ENCODE data around the gene DNMBP. TPM values are rescaled to one million over a fixed set of nuclear protein-coding genes. Genes with fewer than 3 reads are reported as not detected.
A peak's percentile ranks its signal among the peaks of the same experiment; 100 is the strongest.

DNMBP gene
- polyA plus RNA-seq, 2 of the 4 experiments (the other 2 are of a cell fraction) = 13.7 to 20.3 TPM

GRCh38 chr10:99850021-99850766, 159.6 kb downstream of the DNMBP start:
- ChIA-PET POLR2A (no interaction called here), CTCF (interaction anchor here (0.6 to 12.5 kb wide), 8 partner anchors 6 to 273 kb away, joined by 3 to 139 read pairs (median 6); partner anchors contain the start of gene DNMBP)
- ATAC-seq (0 out of 6 replicates have a peak, but pooled peaks of 1 of the 2 experiments have one; percentile 6), DNase-seq (ENCODE audit: low read depth in 1 of 2, low spot score in 1 of 2) (peak in 1 of 2 experiments; percentile 47), FAIRE-seq (no peak)
- no peak for TF ChIP-seq HES2 (IDR thresholded peaks at IDR 0.05)
- TF ChIP-seq POLR2AphosphoS2 (conservative IDR thresholded peaks at IDR 0.05; ENCODE audit: low read length) = 0 out of 2 replicates have a peak, but pooled peaks have one; percentile 6
- Histone ChIP-seq H3K4me1 (peaks cover 60% of the 10 kb centered on the region), H3K27ac (peak overlapping the region; percentile 0 to 10; a peak in 2 of 6 replicates), H3K4me2 (peak overlapping the region; percentile 46; the same call in 1 of the 3 replicates), H3K4me3 (no peak overlapping the region), H3K9me3 (no peaks in the 10 kb centered on the region)
- 83% methylated on average over 11 of the region's 11 CpGs for WGBS (ENCODE audit: missing lambda C conversion rate)

- WGBS (ENCODE audit: missing lambda C conversion rate) = 64% methylated on average over 2 of the region's 2 CpGs
- FAIRE-seq (no peak), ATAC-seq (peak in 1 of 2 experiments; percentile 6; a peak in 2 of 6 replicates), DNase-seq (ENCODE audit: low read depth in 1 of 2, low spot score in 1 of 2) (no peak)
- ChIA-PET POLR2A (no interaction called here), CTCF (interaction anchor here (0.6 to 6.8 kb wide), 6 partner anchors 7 to 273 kb away, joined by 3 to 133 read pairs (median 5); partner anchors contain the start of gene DNMBP)
- H3K4me2 ChIP-seq = peak overlapping the region; percentile 46
- no peak overlapping the region for H3K4me3 ChIP-seq
- TF ChIP-seq ESRRA (IDR thresholded peaks at IDR 0.05; ENCODE audit: borderline replicate concordance, low read length) (no peak), EHF (CRISPR knock-in tag; IDR thresholded peaks at IDR 0.05) (no peak), JUN (IDR thresholded peaks at IDR 0.05) (no peak; a peak in 1 of 5 replicates), REST (IDR thresholded peaks at IDR 0.05) (no peak), EHMT2 (IDR thresholded peaks at IDR 0.05; ENCODE audit: low read depth) (no peak), MAFK (IDR thresholded peaks at IDR 0.05; ENCODE audit: partially characterized antibody) (no peak), HMGXB4 (CRISPR knock-in tag; IDR thresholded peaks at IDR 0.05; ENCODE audit: borderline replicate concordance) (no peak), ZNF302 (CRISPR knock-in tag; IDR thresholded peaks at IDR 0.05) (no peak), CHD2 (IDR thresholded peaks at IDR 0.05; ENCODE audit: low read length, partially characterized antibody) (no peak), RAD21 (conservative IDR thresholded peaks at IDR 0.05 in 1 of 2, IDR thresholded peaks at IDR 0.05 in 1 of 2) (no peak), ELK1 (IDR thresholded peaks at IDR 0.05; ENCODE audit: low read depth, low read length) (no peak), HES2 (IDR thresholded peaks at IDR 0.05) (no peak), NPAS2 (CRISPR knock-in tag; IDR thresholded peaks at IDR 0.05; ENCODE audit: borderline replicate concordance) (no peak), FOXS1 (CRISPR knock-in tag; IDR thresholded peaks at IDR 0.05) (no peak)
- peaks cover 60% of the 10 kb centered on the region for H3K4me1 ChIP-seq
- H3K9me3 ChIP-seq = no peaks in the 10 kb centered on the region
- H3K27ac ChIP-seq = peak overlapping the region; percentile 10 to 38; a peak in 3 of 6 replicates
These were observed 160.2 kb downstream of the DNMBP start for GRCh38 chr10:99849536-99849935.
